Vagina (tissue), 2 donors: ENCODE results near the gene LTC4S. TPM values are rescaled to one million over a fixed set of nuclear protein-coding genes. Genes with fewer than 3 reads are reported as not detected.
"Not testable (repeated sequence)": the region's sequence is repeated elsewhere in the genome, so short reads cannot be mapped to it uniquely, and the experiment has no call there.

ENCODE experiments used
- DNase-seq, 2 donors: peaks; one replicate each; pipeline ENCODE4 v3.0.0-alpha.2; 2017; ENCODE audit errors: extremely low spot score in 2 of 2
- H3K27ac ChIP-seq: fragments of 200-600 bp; sonication (generic); one replicate; pipeline ENCODE4 v1.5.1; 2019
- H3K27me3 ChIP-seq: fragments of 200-600 bp; sonication (generic); one replicate; pipeline ENCODE4 v1.5.1; 2019
- H3K36me3 ChIP-seq, 2 donors: fragments of 200-600 bp; sonication (generic); one replicate each; pipeline ENCODE4 v1.5.1; 2017 to 2019
- H3K4me1 ChIP-seq: fragments of 200-600 bp; sonication (generic); one replicate; pipeline ENCODE4 v1.5.1; 2019
- H3K4me3 ChIP-seq, 2 donors: fragments of 200-600 bp; sonication (generic); 1 replicate in 1 of 2; 2 replicates in 1 of 2; pipeline ENCODE4 v1.5.1; 2016 to 2019
- H3K9me3 ChIP-seq: fragments of 200-600 bp; sonication (generic); one replicate; pipeline ENCODE4 v1.5.1; 2019
- POLR2A ChIP-seq, 2 donors: fragments of 450-650 bp; IDR thresholded peaks; one replicate each; pipeline ENCODE4 v1.6.1; 2017; ENCODE audit warnings: antibody characterized with exemption in 2 of 2, mild to moderate bottlenecking in 2 of 2, moderate library complexity in 2 of 2
- POLR2AphosphoS5 ChIP-seq, 2 donors: sonication (generic); formaldehyde crosslinking; IDR thresholded peaks; one replicate each; pipeline ENCODE4 v1.9.0; 2017; ENCODE audit warnings: antibody characterized with exemption in 2 of 2, mild to moderate bottlenecking in 2 of 2, low read depth in 1 of 2; ENCODE audit not compliant: insufficient read depth in 1 of 2
- intact Hi-C: fragments of 100-400 bp; cut with DNase I; formaldehyde crosslinking; loops from one replicate; pipeline ENCODE4 v1.15.1; 2023
- total RNA-seq: library from RNA; depleted of rRNA; stranded (reverse); fragments of >200 nt; gene quantifications from one replicate; pipeline ENCODE4 v1.2.3, GENCODE V29; 2016
- TF ChIP-seq, protein P1 (sequence below), 3 experiments: fragments of 450-650 bp in 2 of 3; fragments of 200-600 bp in 1 of 3; sonication (generic) in 1 of 3; IDR thresholded peaks; one replicate each; pipeline ENCODE4 v1.5.1; 2017 to 2019; ENCODE audit warnings: antibody characterized with exemption in 3 of 3, mild to moderate bottlenecking in 2 of 3, moderate library complexity in 2 of 3

The LTC4S gene
- total RNA-seq, 1 donor from 2014 or later = 10.6 TPM

GRCh38 chr5:179833709-179834070 lies 39.9 kb downstream of the LTC4S start:
- TF ChIP-seq POLR2AphosphoS5 (IDR thresholded peaks at IDR 0.05; ENCODE audit: insufficient read depth in 1 of 2, low read depth in 1 of 2) = no peak
- no peak for TF ChIP-seq POLR2A (IDR thresholded peaks at IDR 0.05)
- TF ChIP-seq, protein P1, sequence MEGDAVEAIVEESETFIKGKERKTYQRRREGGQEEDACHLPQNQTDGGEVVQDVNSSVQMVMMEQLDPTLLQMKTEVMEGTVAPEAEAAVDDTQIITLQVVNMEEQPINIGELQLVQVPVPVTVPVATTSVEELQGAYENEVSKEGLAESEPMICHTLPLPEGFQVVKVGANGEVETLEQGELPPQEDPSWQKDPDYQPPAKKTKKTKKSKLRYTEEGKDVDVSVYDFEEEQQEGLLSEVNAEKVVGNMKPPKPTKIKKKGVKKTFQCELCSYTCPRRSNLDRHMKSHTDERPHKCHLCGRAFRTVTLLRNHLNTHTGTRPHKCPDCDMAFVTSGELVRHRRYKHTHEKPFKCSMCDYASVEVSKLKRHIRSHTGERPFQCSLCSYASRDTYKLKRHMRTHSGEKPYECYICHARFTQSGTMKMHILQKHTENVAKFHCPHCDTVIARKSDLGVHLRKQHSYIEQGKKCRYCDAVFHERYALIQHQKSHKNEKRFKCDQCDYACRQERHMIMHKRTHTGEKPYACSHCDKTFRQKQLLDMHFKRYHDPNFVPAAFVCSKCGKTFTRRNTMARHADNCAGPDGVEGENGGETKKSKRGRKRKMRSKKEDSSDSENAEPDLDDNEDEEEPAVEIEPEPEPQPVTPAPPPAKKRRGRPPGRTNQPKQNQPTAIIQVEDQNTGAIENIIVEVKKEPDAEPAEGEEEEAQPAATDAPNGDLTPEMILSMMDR (IDR thresholded peaks at IDR 0.05) = no peak
- peaks cover 7 to 82% of the 10 kb centered on the region in 2 donors for H3K36me3 ChIP-seq
- H3K9me3 ChIP-seq = no peaks in the 10 kb centered on the region
- no peaks in the 10 kb centered on the region for H3K27me3 ChIP-seq
- H3K4me3 ChIP-seq = no peak overlapping the region
- no peak overlapping the region for H3K27ac ChIP-seq
- DNase-seq = no peak
- H3K4me1 ChIP-seq = peaks cover 14% of the 10 kb centered on the region
- intact Hi-C loops = no loop called here

DNA sequence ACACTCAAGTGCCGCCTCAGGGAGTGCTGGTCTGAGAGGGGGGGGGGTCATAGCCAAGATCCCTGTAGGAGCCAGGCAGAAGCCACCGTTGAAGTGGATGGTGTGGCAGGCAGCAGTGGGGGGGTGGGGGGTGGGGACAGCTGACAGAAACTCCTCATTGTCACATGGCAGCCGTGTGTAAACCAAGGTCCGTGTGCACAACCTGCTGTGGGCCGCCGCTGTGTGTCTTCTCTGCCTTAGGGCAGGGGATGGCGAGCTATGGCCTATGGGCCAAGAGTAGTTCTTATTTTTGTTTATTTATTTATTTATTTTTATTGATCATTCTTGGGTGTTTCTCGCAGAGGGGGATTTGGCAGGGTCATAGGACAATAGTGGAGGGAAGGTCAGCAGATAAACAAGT lies 40.3 kb downstream of the LTC4S start:
- Histone ChIP-seq H3K9me3 (no peaks in the 10 kb centered on the region), H3K4me1 (peaks cover 9% of the 10 kb centered on the region), H3K27ac (no peak overlapping the region), H3K27me3 (no peaks in the 10 kb centered on the region), H3K4me3 (no peak overlapping the region), H3K36me3 (peaks cover 7 to 79% of the 10 kb centered on the region in 2 donors)
- intact Hi-C loops = no loop called here
- TF ChIP-seq POLR2A (IDR thresholded peaks at IDR 0.05) (no peak), POLR2AphosphoS5 (IDR thresholded peaks at IDR 0.05; ENCODE audit: insufficient read depth in 1 of 2, low read depth in 1 of 2) (no peak)
- TF ChIP-seq, protein P1 (IDR thresholded peaks at IDR 0.05) = no peak
- no peak for DNase-seq

DNA sequence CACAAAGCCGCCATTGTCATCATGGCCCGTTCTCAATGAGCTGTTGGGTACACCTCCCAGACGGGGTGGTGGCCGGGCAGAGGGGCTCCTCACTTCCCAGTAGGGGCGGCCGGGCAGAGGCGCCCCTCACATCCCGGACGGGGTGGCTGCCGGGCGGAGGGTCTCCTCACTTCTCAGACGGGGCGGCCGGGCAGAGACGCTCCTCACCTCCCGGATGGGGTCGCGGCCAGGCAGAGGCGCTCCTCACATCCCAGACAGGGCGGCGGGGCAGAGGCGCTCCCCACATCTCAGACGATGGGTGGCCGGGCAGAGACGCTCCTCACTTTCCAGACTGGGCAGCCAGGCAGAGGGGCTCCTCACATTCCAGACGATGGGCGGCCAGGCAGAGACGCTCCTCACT lies 41.1 kb downstream of the LTC4S start:
- DNase-seq, H3K27me3 ChIP-seq, H3K27ac ChIP-seq, H3K4me1 ChIP-seq, H3K4me3 ChIP-seq, H3K9me3 ChIP-seq, intact Hi-C loops: not testable (repeated sequence)
- peaks cover 7 to 74% of the 10 kb centered on the region in 2 donors for H3K36me3 ChIP-seq

DNA sequence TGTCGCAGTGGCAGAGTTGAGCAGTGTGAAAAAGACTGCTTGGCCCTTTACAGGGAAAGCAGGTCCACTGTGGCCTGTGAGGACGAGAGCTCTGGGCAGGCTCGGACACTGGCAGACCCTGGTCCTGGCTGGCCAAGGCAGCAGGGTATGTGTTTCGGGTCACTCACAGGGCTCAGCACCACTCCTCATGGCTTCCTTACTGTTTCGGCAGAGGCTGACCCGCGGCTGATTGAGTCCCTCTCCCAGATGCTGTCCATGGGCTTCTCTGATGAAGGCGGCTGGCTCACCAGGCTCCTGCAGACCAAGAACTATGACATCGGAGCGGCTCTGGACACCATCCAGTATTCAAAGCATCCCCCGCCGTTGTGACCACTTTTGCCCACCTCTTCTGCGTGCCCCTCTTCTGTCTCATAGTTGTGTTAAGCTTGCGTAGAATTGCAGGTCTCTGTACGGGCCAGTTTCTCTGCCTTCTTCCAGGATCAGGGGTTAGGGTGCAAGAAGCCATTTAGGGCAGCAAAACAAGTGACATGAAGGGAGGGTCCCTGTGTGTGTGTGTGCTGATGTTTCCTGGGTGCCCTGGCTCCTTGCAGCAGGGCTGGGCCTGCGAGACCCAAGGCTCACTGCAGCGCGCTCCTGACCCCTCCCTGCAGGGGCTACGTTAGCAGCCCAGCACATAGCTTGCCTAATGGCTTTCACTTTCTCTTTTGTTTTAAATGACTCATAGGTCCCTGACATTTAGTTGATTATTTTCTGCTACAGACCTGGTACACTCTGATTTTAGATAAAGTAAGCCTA lies 42.6 kb downstream of the LTC4S start:
- Histone ChIP-seq H3K4me3 (no peak overlapping the region), H3K27ac (no peak overlapping the region), H3K4me1 (peaks cover 9% of the 10 kb centered on the region), H3K9me3 (no peaks in the 10 kb centered on the region), H3K27me3 (no peaks in the 10 kb centered on the region), H3K36me3 (peaks cover 7 to 68% of the 10 kb centered on the region in 2 donors)
- intact Hi-C loops = no loop called here
- no peak for DNase-seq
- TF ChIP-seq POLR2A (IDR thresholded peaks at IDR 0.05) = no peak
- peak in 1 of 2 donors; percentile 37 for TF ChIP-seq POLR2AphosphoS5 (IDR thresholded peaks at IDR 0.05; ENCODE audit: insufficient read depth in 1 of 2, low read depth in 1 of 2)
- TF ChIP-seq, protein P1 (IDR thresholded peaks at IDR 0.05) = peak in 1 of 3 experiments; percentile 0

- TF ChIP-seq, protein P1 (IDR thresholded peaks at IDR 0.05) = no peak
- peak in 1 of 2 donors; percentile 32 for TF ChIP-seq POLR2AphosphoS5 (IDR thresholded peaks at IDR 0.05; ENCODE audit: insufficient read depth in 1 of 2, low read depth in 1 of 2)
- no peak for TF ChIP-seq POLR2A (IDR thresholded peaks at IDR 0.05)
- Histone ChIP-seq H3K9me3 (no peaks in the 10 kb centered on the region), H3K27ac (no peak overlapping the region), H3K36me3 (peaks cover 7 to 67% of the 10 kb centered on the region in 2 donors), H3K4me1 (peaks cover 9% of the 10 kb centered on the region), H3K4me3 (no peak overlapping the region), H3K27me3 (no peaks in the 10 kb centered on the region)
- intact Hi-C loops = no loop called here
- DNase-seq = no peak
These were observed 43.6 kb downstream of the LTC4S start for GRCh38 chr5:179837076-179838011.
